Endometrial microvascular endothelial cells (primary cell): ENCODE measurements around the gene PEX14. TPM values are rescaled to one million over a fixed set of nuclear protein-coding genes. Genes with fewer than 3 reads are reported as not detected.

Experiments
- in situ Hi-C: cut with HindIII; loops from 2 replicates; pipeline ENCODE4 v1.10.0; 2017; ENCODE audit warnings: low sequenced_read_pairs, low pct_unique_long_range_greater_than_20kb; ENCODE audit errors: inconsistent ontology term
- total RNA-seq: library from RNA; depleted of rRNA; stranded (reverse); fragments of >200 nt; gene quantifications from one replicate; pipeline ENCODE4 v1.2.3, GENCODE V29; 2015; ENCODE audit errors: inconsistent ontology term

The PEX14 gene
- total RNA-seq, 1 donor from 2014 or later = 28.6 TPM

GRCh38 chr1:10634428-10635084 is 159.8 kb downstream of the PEX14 start:
- in situ Hi-C loops = no loop called here

DNA sequence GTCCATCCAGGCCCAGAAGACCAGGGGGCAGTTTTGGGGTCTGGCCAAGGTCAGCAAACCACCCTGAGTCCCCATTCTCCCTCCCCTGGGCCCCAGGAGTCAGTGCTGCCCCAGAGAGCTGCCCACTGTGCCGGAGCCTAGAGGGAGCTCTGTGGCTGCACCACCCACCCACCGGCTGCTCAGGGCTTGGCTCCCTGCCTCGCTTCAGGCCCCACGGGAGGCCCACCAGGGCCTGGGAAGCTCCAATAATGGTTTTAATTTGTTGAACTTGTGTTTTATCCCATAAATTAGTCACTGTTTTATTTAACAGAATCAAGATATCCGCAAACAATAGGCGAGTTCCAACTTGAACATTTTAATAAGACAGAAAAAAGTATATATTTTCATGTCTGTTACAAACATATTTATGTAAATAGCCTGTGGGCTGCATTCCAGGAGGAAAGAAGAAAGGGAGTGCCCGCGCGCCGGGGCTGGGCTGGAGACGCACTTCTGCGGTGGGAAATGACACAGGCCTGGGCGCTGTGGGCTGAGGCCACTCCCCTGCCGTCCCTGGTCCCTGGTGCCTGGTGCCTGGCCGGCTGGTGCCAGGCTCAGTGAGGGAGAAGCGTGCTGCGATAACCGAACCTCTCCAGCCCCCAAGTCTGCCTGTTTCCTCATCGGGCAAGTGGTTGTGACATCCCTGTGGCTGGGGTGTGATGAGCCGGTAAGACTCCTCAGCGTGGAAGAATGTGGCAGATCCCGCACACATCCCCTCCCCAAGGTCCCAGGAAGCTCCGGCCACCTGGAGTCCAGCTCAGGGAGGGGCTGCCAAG is 160.5 kb downstream of the PEX14 start:
- in situ Hi-C loops = no loop called here

GRCh38 chr1:10635992-10636391 is 161.2 kb downstream of the PEX14 start:
- in situ Hi-C loops = no loop called here

DNA sequence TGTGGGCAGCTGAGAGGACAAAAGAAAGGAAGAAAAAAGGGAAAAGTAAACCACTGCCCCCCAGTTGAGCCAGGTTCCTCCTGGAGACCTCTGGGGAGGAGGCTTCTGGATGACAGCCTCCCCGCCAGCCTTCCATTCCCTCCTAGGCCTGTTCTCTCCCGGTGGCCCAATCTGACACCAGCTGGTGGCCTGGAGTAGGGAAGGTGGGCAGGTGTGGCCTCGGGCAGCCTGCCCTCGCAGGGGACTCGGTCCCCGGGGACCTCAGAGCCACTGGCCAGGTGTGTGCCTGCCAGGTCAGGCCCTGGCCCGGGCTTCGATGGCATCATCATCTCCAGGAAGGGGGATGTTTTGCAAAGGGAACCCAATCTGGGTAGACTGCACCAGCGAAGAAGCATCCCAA is 162.7 kb downstream of the PEX14 start:
- in situ Hi-C loops = no loop called here

- in situ Hi-C loops = no loop called here
Observed at GRCh38 chr1:10637834-10638558, 163.2 kb downstream of the PEX14 start.

DNA sequence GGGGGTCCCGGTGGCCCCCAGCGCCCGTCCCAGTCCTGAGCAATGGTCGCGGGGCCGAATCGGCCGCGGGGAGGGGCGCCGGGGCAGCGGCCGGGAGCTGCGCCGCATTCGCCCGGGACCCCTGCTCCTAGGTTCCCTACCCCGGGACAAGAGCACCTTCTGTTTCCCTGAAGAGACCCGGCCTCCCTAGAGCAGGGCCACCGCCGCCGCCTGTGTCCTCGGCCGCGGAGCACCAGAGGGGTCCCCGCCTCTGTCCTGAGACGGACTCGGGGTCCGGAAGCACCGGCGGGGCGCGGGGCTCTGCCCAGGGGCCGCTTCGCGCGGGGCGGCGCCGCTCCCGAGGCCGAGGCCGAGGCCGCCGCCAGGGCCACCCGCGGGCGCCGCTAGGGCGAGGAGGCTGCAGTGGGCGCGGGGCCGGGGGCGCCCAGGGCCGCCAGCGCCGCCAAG is 163.8 kb downstream of the PEX14 start:
- in situ Hi-C loops = no loop called here

DNA sequence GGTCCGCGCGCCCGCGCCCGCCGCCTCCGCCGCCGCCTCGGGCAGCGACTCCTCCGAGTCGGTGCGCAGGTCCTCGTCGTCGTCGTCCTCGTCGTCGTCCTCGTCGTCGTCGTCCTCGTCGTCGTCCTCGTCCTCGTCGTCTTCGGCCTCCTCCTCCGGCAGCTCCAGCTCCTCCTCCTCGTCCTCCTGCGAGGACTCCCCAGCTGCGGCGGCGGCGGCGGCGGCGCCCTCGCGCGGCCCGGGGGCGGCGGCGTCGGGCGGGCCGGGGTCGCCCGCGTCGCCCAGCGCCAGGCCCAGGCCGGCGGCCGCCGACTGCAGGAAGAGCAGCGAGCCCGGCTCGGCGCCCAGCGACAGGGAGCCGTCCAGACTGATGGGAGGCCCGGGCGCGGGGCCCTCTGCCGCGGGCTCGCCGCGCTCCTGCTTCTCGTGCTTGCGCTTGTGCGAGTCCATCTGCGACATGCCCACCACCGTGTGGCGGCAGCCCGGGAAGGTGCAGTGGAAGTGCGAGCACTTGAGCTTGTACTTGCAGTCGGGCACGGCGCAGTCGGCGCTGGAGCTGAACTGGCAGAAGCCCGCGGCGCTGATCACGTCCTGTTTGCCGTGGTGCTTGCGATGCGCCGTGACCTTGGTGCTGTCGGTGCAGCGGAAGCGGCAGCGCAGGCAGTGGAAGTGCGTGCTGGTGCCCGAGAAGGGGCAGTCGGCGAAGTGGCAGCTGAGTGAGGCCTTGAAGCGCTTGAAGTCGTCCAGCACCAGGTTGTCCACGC is 164.4 kb downstream of the PEX14 start:
- in situ Hi-C loops = no loop called here

- in situ Hi-C loops = no loop called here
Observed at GRCh38 chr1:10639775-10640578, 165.2 kb downstream of the PEX14 start.

- in situ Hi-C loops = no loop called here
Observed at GRCh38 chr1:10640843-10641553, 166.2 kb downstream of the PEX14 start.

- in situ Hi-C loops = no loop called here
Observed at GRCh38 chr1:10641976-10642375, 167.2 kb downstream of the PEX14 start.

DNA sequence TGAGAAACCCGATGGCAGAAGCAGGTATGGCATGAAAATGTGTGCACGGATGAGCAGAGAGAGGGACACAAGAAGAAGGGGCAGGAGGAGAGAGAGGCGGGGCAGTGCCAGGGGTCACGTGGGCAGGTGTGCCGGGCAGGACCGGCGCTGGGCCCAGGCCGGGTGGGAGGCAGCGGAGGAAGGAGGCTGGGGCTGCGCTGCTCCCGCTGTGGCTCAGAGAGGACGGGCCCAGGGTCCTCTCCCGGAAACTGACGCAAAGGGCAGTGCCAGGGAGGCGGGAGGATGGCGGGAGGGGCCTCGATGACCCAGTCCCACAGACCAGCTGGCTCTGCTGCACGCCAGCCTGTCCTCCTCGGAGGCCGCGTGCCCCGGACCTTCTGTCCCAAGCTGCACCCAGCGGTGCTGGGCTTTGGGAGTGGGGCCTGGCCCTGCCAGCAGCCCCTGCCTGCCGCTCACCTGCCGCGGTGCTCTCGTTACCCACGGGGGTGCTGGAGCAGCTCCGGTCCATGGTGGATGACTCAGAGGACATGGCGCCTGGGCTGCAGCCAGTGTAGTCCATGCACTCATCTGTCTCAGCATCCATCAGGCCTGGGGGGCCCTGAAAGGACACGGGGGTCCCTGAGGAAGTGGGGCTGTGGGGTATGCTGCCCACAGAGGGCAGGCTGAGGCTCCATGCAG is 167.8 kb downstream of the PEX14 start:
- in situ Hi-C loops = no loop called here

DNA sequence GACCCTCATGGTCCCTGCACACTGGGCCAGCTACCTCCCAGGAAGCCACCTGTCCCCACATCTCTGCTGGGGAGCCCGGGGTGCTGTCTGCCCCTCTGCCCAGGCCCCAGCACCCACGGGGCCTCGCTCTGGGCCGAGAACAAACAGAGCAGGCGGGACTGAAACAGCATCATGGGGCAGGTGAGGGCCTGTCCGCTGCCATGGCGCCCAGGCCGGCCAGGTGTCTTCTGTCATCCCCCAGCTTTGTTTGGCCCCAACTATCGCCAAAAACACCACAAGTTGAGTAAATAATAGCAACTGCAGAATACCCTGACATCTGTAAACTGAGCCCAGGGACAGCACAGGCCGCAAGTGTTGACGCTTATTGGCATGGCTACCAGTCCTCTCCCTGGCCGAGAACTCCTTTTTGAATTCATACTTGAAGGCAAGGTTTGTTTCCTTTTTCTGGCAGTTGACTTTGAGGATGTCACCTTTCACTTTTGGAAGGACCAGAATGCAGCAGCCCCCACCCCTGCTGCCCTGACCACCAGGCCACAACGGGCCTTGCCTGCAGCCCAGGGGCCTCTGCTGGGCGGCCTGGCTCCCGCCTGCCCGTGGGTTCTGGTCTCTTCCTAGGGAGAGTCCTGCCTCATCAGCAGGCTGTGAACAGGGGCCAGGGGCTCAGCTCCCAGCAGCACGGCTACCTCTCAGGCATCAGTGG is 169.0 kb downstream of the PEX14 start:
- in situ Hi-C loops = no loop called here

- in situ Hi-C loops = no loop called here
Observed at GRCh38 chr1:10644307-10645128, 169.8 kb downstream of the PEX14 start.

- in situ Hi-C loops = no loop called here
Observed at GRCh38 chr1:10646347-10646861, 171.7 kb downstream of the PEX14 start.

- in situ Hi-C loops = no loop called here
Observed at GRCh38 chr1:10647414-10648170, 172.8 kb downstream of the PEX14 start.
